ENCODE results near the gene GRM7.

DNA sequence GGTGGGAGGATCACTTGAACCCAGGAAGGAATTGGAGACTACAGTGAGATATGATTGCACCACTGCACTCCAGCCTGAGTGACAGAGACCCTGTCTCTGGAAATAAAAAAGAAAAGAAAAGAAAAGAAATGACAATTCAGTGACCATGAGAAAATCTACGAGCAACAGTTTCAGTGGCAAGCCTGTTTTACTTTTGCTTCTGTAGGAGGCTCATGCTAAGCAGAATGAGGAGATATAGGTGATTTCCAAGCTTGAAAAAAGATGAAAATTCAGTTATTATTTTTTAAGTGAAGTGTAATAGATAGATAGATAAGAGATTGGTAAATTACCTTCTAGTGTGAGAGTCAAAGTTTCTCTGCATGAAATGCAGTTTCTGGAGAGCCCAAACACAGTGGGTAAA lies 651.1 kb downstream of the GRM7 start:
- TF ChIP-seq, protein P1, sequence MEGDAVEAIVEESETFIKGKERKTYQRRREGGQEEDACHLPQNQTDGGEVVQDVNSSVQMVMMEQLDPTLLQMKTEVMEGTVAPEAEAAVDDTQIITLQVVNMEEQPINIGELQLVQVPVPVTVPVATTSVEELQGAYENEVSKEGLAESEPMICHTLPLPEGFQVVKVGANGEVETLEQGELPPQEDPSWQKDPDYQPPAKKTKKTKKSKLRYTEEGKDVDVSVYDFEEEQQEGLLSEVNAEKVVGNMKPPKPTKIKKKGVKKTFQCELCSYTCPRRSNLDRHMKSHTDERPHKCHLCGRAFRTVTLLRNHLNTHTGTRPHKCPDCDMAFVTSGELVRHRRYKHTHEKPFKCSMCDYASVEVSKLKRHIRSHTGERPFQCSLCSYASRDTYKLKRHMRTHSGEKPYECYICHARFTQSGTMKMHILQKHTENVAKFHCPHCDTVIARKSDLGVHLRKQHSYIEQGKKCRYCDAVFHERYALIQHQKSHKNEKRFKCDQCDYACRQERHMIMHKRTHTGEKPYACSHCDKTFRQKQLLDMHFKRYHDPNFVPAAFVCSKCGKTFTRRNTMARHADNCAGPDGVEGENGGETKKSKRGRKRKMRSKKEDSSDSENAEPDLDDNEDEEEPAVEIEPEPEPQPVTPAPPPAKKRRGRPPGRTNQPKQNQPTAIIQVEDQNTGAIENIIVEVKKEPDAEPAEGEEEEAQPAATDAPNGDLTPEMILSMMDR (IDR thresholded peaks at IDR 0.05), result no peak
- no peak for TF ChIP-seq EZH2 (IDR thresholded peaks at IDR 0.05; ENCODE audit: borderline replicate concordance, insufficient read depth, low read depth, low read length, poor library complexity, severe bottlenecking)
